Stimulated activated CD4-positive, alpha-beta T cell treated with anti-CD3 and anti-CD28 coated beads, Interleukin-4, amount 100 ng/mL, for 1 hour (primary cell): ENCODE data around the gene SNCB.
A peak's percentile ranks its signal among the peaks of the same experiment; 100 is the strongest.

Experiments
- DNase-seq: peaks from one replicate; pipeline ENCODE4 v3.0.0-alpha.2; 2020

Gene SNCB

GRCh38 chr5:176660860-176661641, 30.7 kb upstream of the SNCB start:
- DNase-seq = peak; percentile 84

DNA sequence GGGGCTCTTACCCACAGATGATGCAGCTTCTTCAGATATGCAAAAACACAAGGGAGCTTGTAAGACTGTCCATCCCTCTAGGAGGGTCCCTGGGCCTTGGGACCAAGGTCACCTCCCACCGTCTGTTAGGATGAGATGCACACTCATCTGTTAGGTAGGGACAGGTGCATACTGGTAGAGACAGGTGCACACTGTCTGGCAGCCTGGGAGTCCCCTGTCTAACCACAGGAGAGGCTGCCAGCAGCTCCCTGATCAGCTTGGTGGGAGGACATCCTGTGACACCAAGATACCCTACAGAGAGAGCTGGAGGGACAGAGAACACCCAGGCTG, 30.2 kb upstream of the SNCB start:
- DNase-seq = no peak

DNA sequence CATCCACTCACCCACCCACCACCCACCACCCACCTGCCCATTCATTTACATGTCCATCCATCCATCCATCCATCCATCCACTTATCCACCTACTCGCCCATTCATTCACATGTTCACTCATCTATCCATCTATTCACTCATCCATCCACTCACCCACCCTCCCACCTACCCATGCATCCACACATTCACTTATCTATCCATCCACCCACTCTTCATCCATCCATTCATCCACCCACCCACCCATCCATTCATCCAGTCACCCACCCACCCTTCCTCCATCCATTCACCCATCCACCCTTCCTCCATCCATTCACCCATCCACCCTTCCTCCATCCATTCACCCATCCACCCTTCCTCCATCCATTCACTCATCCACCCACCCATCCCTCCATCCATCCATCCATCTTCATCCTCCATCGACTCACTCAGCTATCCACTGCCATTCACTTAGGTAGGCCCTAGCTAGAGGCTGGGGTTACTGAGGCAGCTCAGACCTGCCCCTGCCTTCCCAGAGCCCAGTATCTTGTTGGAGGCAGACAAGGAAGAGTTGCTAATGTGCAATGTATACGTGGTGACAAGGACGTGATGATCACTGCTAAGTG, 29.6 kb upstream of the SNCB start:
- DNase-seq = no peak

DNA sequence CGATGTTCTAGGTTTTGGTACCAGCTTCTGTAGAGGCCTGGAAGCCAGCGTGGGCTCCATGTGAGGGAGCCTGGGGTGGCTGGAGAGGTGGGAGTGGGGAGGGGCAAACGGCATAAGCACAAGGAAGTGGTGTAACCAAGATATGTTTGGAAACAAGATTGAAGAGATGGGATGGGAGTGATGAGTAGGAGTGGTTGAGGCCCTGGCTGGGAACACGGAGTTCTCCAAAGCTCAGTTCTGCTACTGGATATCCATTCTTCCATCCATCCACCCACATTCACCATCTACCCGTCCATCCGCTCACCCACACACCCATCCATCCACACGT, 29.1 kb upstream of the SNCB start:
- DNase-seq = no peak

- no peak for DNase-seq
These were observed 28.6 kb upstream of the SNCB start for GRCh38 chr5:176658817-176659511.

GRCh38 chr5:176658007-176658599, 27.8 kb upstream of the SNCB start:
- peak; percentile 69 for DNase-seq

- DNase-seq = no peak
These were observed 26.2 kb upstream of the SNCB start for GRCh38 chr5:176656467-176656990.

DNA sequence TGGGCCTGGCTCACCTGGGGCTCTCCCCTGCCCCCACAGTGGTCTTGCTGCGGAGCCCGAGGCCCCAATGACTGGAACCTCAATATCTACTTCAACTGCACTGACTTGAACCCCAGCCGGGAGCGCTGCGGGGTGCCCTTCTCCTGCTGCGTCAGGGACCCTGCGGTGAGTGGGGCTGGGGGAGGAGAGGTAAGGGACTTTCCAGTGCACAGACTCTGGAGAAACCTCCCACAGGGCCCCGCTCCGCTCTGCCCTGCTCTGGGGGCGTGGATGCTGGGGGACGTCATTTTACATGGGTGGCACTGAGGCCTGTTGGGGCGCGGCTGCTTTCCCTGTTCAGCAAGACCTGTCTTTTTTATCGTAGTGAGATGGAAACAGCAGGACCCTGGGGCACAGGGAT, 24.5 kb upstream of the SNCB start:
- peak; percentile 30 for DNase-seq

DNA sequence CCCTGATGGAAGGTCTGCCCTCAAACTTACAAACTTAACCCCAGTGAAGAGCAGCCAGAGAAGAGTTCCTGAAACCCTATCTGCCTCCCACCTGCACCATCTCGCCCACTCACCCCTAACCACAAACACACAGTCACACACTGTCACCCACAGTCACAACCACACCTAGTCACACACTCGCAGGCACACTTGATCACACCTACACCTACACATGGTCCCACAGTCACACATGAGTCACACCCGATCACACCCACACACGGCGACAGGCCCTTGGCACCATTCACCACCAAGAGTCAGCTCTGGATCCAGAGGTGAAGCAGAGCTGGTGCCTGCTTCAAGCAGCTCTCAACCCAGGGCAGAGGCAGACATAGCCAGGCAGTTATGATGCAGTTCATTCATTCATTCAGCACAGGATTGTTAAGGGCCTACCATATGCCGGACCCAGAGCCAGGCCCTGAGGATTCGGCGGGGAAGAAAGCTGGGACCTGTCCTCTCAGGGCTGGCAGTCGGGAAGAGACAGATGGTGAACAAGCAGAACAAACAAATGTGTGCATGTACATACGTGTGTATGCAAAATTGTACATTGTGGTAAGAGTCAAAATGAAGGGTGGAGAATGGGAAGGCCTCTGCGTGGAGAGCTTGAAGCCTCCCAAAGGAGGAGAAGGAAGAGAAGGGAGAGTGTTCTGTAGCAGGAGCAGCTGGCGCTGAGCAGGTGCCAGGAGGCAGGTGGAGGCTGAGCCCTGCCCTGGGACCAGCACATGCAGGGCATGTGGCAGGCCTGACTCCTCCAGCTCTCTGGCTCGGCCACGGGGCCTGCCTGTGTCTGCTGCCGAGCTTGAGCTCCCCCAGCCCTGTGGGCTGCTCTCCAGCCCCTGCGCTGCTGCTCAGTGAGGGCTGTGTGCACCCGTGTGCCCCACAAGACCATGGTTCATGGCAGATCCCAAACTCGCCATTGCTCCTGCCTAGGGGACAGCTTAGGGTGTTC, 23.4 kb upstream of the SNCB start:
- DNase-seq = peak; percentile 80

GRCh38 chr5:176652136-176652535, 21.8 kb upstream of the SNCB start:
- DNase-seq = no peak

GRCh38 chr5:176651472-176651980, 21.2 kb upstream of the SNCB start:
- DNase-seq = no peak

DNA sequence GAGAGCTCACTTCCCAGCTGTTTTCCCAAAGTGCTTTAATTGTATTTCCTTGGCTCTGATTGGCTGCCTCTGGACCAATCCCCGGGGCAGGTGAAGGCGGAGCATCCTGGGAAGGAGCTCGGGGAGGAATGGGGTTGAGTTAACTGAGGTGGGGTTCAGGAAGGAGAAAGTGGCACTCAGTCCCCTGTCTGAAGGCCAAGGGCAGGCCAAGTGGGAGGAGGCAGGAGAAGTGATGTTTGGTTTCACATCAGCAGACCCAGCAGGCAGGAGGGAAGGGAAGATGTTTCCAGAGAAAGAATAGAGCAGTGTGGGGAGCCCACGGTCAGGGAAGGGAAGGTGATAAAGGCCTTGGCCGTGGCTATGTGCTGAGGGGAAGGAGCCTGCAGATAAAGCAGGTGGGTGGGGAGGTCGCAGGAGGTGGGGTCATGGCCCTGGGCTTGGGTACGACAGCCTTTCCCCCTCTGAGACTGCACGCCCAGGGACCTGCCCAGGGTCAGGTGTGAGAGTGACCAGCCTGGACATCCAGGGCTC, 20.1 kb upstream of the SNCB start:
- DNase-seq = no peak

GRCh38 chr5:176648474-176649194, 18.3 kb upstream of the SNCB start:
- DNase-seq = peak; percentile 28

- no peak for DNase-seq
These were observed 17.6 kb upstream of the SNCB start for GRCh38 chr5:176647843-176648473.

DNA sequence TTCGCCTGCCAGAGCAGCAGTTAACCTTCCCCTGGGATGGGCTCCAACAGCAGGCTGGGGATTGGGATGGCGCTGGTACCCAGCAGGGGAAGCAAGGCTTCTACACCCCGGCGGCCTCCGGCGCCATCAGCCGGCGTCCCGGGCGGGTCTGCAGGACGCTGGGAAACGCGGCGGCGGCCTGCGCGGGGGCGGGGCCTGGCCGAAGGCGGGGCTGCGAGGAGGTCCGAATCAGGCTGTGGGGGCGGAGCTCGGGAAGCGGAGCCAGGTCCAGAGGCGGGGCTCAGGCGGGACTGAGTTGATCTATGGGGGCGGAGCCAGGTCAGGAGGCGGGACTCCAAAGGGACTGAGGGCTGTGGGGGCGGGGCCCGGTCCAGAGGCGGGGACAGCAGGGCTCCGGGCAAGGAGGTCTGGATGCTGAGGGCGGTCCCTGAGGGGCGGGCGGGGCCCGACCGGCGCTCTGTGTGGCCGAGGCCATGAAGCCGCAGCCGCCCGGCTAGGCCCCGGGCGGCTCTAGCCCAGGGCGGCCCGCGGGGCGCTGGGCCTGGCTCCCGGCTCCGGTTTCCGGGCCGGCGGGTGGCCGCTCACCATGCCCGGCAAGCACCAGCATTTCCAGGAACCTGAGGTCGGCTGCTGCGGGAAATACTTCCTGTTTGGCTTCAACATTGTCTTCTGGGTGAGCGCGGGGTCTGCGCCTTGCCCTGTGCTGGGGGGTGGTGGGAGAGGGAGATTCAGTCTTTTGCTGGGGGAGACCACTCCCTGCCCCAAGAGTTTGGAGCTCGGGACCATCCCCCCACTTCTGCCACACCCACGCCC, 16.9 kb upstream of the SNCB start, which contains the start of gene TSPAN17:
Gene TSPAN17 (plus strand): TSS at position 455 of the 813 bp plus-strand sequence. CDS start 132 bp downstream, at position 587.
- peak; percentile 99 for DNase-seq

- no peak for DNase-seq
These were observed 16.3 kb upstream of the SNCB start for GRCh38 chr5:176646707-176647029.

- no peak for DNase-seq
These were observed 15.8 kb upstream of the SNCB start for GRCh38 chr5:176646049-176646706.

GRCh38 chr5:176644878-176645670, 14.7 kb upstream of the SNCB start:
- no peak for DNase-seq
